K562 (cell line): Measurements from ENCODE around the gene RNF39. TPM values are rescaled to one million over a fixed set of nuclear protein-coding genes. Genes with fewer than 3 reads are reported as not detected.

Experiments
- ARID1B ChIP-seq: fragments of 450-650 bp; IDR thresholded peaks from 2 replicates; pipeline ENCODE4 v1.6.1; 2016; ENCODE audit warnings: antibody characterized with exemption, mild to moderate bottlenecking, inconsistent platforms
- BRCA1 ChIP-seq, 2 experiments: fragments of 450-650 bp in 1 of 2; sonication (generic) in 1 of 2; formaldehyde crosslinking in 1 of 2; IDR thresholded peaks; 2 replicates each; pipeline versions ENCODE4 v1.5.0 to v1.6.1; 2017 to 2020; ENCODE audit warnings: mild to moderate bottlenecking in 1 of 2, missing genetic modification reagents in 1 of 2
- BRD4 ChIP-seq: fragments of 200-600 bp; sonication (generic); IDR thresholded peaks from 2 replicates; pipeline ENCODE4 v1.6.1; 2017; ENCODE audit warnings: inconsistent platforms
- CBFA2T2 ChIP-seq: fragments of 450-650 bp; conservative IDR thresholded peaks from 2 replicates; pipeline ENCODE4 v1.6.1; 2017; ENCODE audit warnings: mild to moderate bottlenecking
- CBFA2T3 ChIP-seq: fragments of 450-650 bp; IDR thresholded peaks from 2 replicates; pipeline ENCODE4 v1.6.1; 2017
- CC2D1A ChIP-seq: fragments of 450-650 bp; IDR thresholded peaks from 2 replicates; pipeline ENCODE4 v1.6.1; 2017; ENCODE audit warnings: mild to moderate bottlenecking
- CREM ChIP-seq: IDR thresholded peaks from 2 replicates; pipeline ENCODE4 v1.6.1; 2014; ENCODE audit warnings: antibody characterized with exemption, low read depth
- ELK1 ChIP-seq: sonication (generic); formaldehyde crosslinking; IDR thresholded peaks from 2 replicates; pipeline ENCODE4 v1.8.1; 2022; ENCODE audit warnings: missing genetic modification reagents
- EP300 ChIP-seq: IDR thresholded peaks from 2 replicates; pipeline ENCODE4 v1.6.1; 2012; ENCODE audit warnings: low read length, improper control_type of control experiment
- HDAC1 ChIP-seq, 2 experiments: fragments of 450-650 bp; IDR thresholded peaks; 2 replicates each; pipeline ENCODE4 v1.6.1; 2016 to 2017; ENCODE audit warnings: inconsistent platforms in 1 of 2, mild to moderate bottlenecking in 1 of 2, moderate library complexity in 1 of 2
- MYC ChIP-seq, 2 experiments: fragments of 250-450 bp in 1 of 2; sonication (Bioruptor Pico) in 1 of 2; IDR thresholded peaks; 2 replicates each; pipeline versions ENCODE4 v1.5.1 to v1.6.1; 2012 to 2021; ENCODE audit warnings: low read depth in 2 of 2, borderline replicate concordance in 1 of 2, improper control_type of control experiment in 1 of 2, low read length in 1 of 2, mild to moderate bottlenecking in 1 of 2, moderate library complexity in 1 of 2
- NUFIP1 ChIP-seq: fragments of 450-650 bp; IDR thresholded peaks from 2 replicates; pipeline ENCODE4 v1.6.1; 2018; ENCODE audit not compliant: partially characterized antibody
- RCOR1 ChIP-seq, 2 experiments: IDR thresholded peaks; 2 replicates each; pipeline ENCODE4 v1.6.1; 2012; ENCODE audit warnings: low read depth in 2 of 2, low read length in 2 of 2, borderline replicate concordance in 1 of 2, improper control_type of control experiment in 1 of 2
- SPI1 ChIP-seq: IDR thresholded peaks from 2 replicates; pipeline ENCODE4 v1.6.1; 2011; ENCODE audit warnings: low read depth, low read length, control low read depth, borderline replicate concordance
- STAT5B ChIP-seq: fragments of 250-450 bp; sonication (Bioruptor Pico); IDR thresholded peaks from 2 replicates; pipeline ENCODE4 v1.8.0; 2021; ENCODE audit warnings: mild to moderate bottlenecking, inconsistent platforms
- TAL1 ChIP-seq: fragments of 450-650 bp; IDR thresholded peaks from 2 replicates; pipeline ENCODE4 v1.6.1; 2016; ENCODE audit warnings: mild to moderate bottlenecking
- TRIM28 ChIP-seq: fragments of 450-650 bp; IDR thresholded peaks from 2 replicates; pipeline ENCODE4 v1.6.1; 2017
- ZNF584 ChIP-seq: fragments of 200-800 bp; sonication (Bioruptor generic); IDR thresholded peaks from 2 replicates; pipeline ENCODE4 v1.6.1; 2016; ENCODE audit warnings: low read depth, mild to moderate bottlenecking, missing genetic modification characterization, missing compliant biosample characterization
- polyA plus RNA-seq, 8 experiments: library from polyadenylated mRNA; depleted of rRNA in 4 of 8; stranded (reverse) in 5 of 8; unstranded in 3 of 8; fragments of >200 nt; fragmentation: Nextera tagmentation in 2 of 8; fragmentation: Illumina TruSeq in 1 of 8; extraction: Ambion mirVana in 2 of 8; extraction: Trizol in 1 of 8; gene quantifications; 2 replicates each; pipeline versions ENCODE4 v1.2.1 to v1.2.3, GENCODE V29; 2011 to 2014; ENCODE audit warnings: inconsistent platforms in 1 of 8, missing spikeins in 1 of 8
- total RNA-seq, 7 experiments: library from RNA; depleted of rRNA in 6 of 7; stranded (reverse); fragments of >200 nt in 6 of 7; fragmentation: Illumina TruSeq in 2 of 7; extraction: Trizol in 2 of 7; gene quantifications; 2 replicates each; pipeline versions ENCODE4 v1.2.1 to v1.2.3, GENCODE V29; 2011 to 2021; ENCODE audit warnings: low replicate concordance in 1 of 7
- TF ChIP-seq, protein P1 (sequence below): fragments of 450-650 bp; conservative IDR thresholded peaks from 2 replicates; pipeline ENCODE4 v1.6.1; 2016; ENCODE audit warnings: missing genetic modification characterization, low read depth, mild to moderate bottlenecking, control low read depth, missing compliant biosample characterization
- TF ChIP-seq, protein P2 (sequence below): fragments of 250-450 bp; sonication (Bioruptor Pico); IDR thresholded peaks from 2 replicates; pipeline ENCODE4 v1.4.0; 2020; ENCODE audit warnings: mild to moderate bottlenecking, moderate library complexity
- TF ChIP-seq, protein P3 (sequence below): IDR thresholded peaks from 2 replicates; pipeline ENCODE4 v1.6.1; 2012; ENCODE audit warnings: low read depth, low read length, improper control_type of control experiment, borderline replicate concordance

Gene RNF39
- total and polyA plus RNA-seq, 9 of the 15 experiments (the other 6 are each of a cell fraction or from before 2014, with no cell fraction given), result not detected

GRCh38 chr6:30047220-30047619, 28.3 kb downstream of the RNF39 start (continued):
- TF ChIP-seq, protein P1, sequence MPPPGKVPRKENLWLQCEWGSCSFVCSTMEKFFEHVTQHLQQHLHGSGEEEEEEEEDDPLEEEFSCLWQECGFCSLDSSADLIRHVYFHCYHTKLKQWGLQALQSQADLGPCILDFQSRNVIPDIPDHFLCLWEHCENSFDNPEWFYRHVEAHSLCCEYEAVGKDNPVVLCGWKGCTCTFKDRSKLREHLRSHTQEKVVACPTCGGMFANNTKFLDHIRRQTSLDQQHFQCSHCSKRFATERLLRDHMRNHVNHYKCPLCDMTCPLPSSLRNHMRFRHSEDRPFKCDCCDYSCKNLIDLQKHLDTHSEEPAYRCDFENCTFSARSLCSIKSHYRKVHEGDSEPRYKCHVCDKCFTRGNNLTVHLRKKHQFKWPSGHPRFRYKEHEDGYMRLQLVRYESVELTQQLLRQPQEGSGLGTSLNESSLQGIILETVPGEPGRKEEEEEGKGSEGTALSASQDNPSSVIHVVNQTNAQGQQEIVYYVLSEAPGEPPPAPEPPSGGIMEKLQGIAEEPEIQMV, result no peak
- peak; percentile 59; the same call in 1 of the 2 replicates for TF ChIP-seq CC2D1A
- peak; percentile 79 for TF ChIP-seq CBFA2T3
- TF ChIP-seq CREM, result 0 out of 2 replicates have a peak, but pooled peaks have one; percentile 19
- TF ChIP-seq, protein P2, sequence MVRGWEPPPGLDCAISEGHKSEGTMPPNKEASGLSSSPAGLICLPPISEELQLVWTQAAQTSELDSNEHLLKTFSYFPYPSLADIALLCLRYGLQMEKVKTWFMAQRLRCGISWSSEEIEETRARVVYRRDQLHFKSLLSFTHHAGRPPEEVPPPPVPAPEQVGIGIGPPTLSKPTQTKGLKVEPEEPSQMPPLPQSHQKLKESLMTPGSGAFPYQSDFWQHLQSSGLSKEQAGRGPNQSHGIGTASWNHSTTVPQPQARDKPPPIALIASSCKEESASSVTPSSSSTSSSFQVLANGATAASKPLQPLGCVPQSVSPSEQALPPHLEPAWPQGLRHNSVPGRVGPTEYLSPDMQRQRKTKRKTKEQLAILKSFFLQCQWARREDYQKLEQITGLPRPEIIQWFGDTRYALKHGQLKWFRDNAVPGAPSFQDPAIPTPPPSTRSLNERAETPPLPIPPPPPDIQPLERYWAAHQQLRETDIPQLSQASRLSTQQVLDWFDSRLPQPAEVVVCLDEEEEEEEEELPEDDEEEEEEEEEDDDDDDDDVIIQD (CRISPR knock-in tag), result no peak
- no peak for TF ChIP-seq ZNF584
- peak; percentile 56 for TF ChIP-seq CBFA2T2
- TF ChIP-seq ELK1 (CRISPR knock-in tag), result no peak
- peak; percentile 56 for TF ChIP-seq ARID1B
- TF ChIP-seq EP300, result peak; percentile 90
- TF ChIP-seq HDAC1 (IDR thresholded peaks at IDR 0.05), result peak in 1 of 2 experiments; percentile 27; a peak in 1 of 4 replicates
- peak; percentile 46; the same call in 1 of the 2 replicates for TF ChIP-seq BRD4
- no peak for TF ChIP-seq STAT5B
- TF ChIP-seq MYC (IDR thresholded peaks at IDR 0.05; ENCODE audit: low read depth, low read length), result peak; percentile 18; the same call in 1 of the 2 replicates
- no peak for TF ChIP-seq MYC (CRISPR knock-in tag; IDR thresholded peaks at IDR 0.05; ENCODE audit: borderline replicate concordance, low read depth)
- TF ChIP-seq TAL1, result peak; percentile 43; the same call in 1 of the 2 replicates
- no peak for TF ChIP-seq BRCA1 (IDR thresholded peaks at IDR 0.05)
- TF ChIP-seq BRCA1 (CRISPR knock-in tag; IDR thresholded peaks at IDR 0.05), result no peak
- TF ChIP-seq, protein P3, sequence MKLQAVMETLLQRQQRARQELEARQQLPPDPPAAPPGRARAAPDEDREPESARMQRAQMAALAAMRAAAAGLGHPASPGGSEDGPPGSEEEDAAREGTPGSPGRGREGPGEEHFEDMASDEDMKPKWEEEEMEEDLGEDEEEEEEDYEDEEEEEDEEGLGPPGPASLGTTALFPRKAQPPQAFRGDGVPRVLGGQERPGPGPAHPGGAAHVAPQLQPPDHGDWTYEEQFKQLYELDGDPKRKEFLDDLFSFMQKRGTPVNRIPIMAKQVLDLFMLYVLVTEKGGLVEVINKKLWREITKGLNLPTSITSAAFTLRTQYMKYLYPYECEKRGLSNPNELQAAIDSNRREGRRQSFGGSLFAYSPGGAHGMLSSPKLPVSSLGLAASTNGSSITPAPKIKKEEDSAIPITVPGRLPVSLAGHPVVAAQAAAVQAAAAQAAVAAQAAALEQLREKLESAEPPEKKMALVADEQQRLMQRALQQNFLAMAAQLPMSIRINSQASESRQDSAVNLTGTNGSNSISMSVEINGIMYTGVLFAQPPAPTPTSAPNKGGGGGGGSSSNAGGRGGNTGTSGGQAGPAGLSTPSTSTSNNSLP, result no peak
- TF ChIP-seq RCOR1 (IDR thresholded peaks at IDR 0.05; ENCODE audit: borderline replicate concordance in 1 of 2, low read depth in 2 of 2, low read length in 2 of 2), result peak in 1 of 2 experiments; percentile 49; a peak in 1 of 4 replicates
- 0 out of 2 replicates have a peak, but pooled peaks have one; percentile 12 for TF ChIP-seq SPI1
- no peak for TF ChIP-seq TRIM28
- no peak for TF ChIP-seq NUFIP1
